Activated CD4-positive, alpha-beta memory T cell treated with anti-CD3 and anti-CD28 coated beads, Interleukin-2, amount 10 ng/mL, durations not matched to agents 7 days and 5 days (primary cell): ENCODE data around the gene PAPSS2. TPM values are rescaled to one million over a fixed set of nuclear protein-coding genes. Genes with fewer than 3 reads are reported as not detected.
"Not testable (repeated sequence)": the region's sequence is repeated elsewhere in the genome, so short reads cannot be mapped to it uniquely, and the experiment has no call there.

ENCODE experiments used
- CTCF ChIA-PET: fragments of 350-600 bp; sonication (Branson Sonifier 250); formaldehyde crosslinking; loops from one replicate; lab custom pipeline; 2021; ENCODE audit warnings: antibody characterized with exemption, inconsistent platforms; lab: Charles Lee
- POLR2A ChIA-PET: fragments of 350-600 bp; sonication (Branson Sonifier 250); formaldehyde crosslinking; loops from one replicate; lab custom pipeline; 2021; ENCODE audit warnings: antibody characterized with exemption; lab: Charles Lee
- DNase-seq: peaks from one replicate; pipeline ENCODE4 v3.0.0-alpha.2; 2020
- H3K27ac Mint-ChIP-seq: one replicate; pipeline ENCODE4 v1.8.0; 2021; ENCODE audit warnings: mild to moderate bottlenecking, mixed read lengths
- H3K27me3 Mint-ChIP-seq: one replicate; pipeline ENCODE4 v1.8.0; 2021; ENCODE audit warnings: mixed read lengths
- H3K36me3 Mint-ChIP-seq: one replicate; pipeline ENCODE4 v1.8.0; 2021; ENCODE audit warnings: low read depth, mixed read lengths
- H3K4me1 Mint-ChIP-seq: one replicate; pipeline ENCODE4 v1.8.0; 2021; ENCODE audit warnings: mixed read lengths
- H3K4me3 Mint-ChIP-seq: one replicate; pipeline ENCODE4 v1.8.0; 2021; ENCODE audit warnings: mild to moderate bottlenecking, mixed read lengths
- H3K9me3 Mint-ChIP-seq: one replicate; pipeline ENCODE4 v1.8.0; 2021; ENCODE audit warnings: mixed read lengths
- total RNA-seq, 2 experiments: library from RNA; stranded (reverse); gene quantifications; one replicate each; pipeline ENCODE4 v1.2.3, GENCODE V29; 2021

PAPSS2 gene
- under 1 TPM in 1 of 2 experiments, not detected in 1; 0.13 TPM for total RNA-seq

GRCh38 chr10:87659571-87660483 is at the start of gene PAPSS2:
Gene PAPSS2, plus strand, starts transcription at chr10:87659878. Its CDS starts 104 bp downstream, at chr10:87659982.
- ChIA-PET POLR2A (no interaction called here), CTCF (no interaction called here)
- Mint-ChIP-seq H3K4me1 (peaks cover 9% of the 10 kb centered on the region), H3K9me3 (no peaks in the 10 kb centered on the region), H3K27me3 (peaks cover 42% of the 10 kb centered on the region), H3K4me3 (peak within 1 kb of the TSS; percentile 56), H3K36me3 (no peaks in the 10 kb centered on the region), H3K27ac (no peak within 1 kb of the TSS)
- DNase-seq: no peak

GRCh38 chr10:87611341-87611740 is 48.3 kb upstream of the PAPSS2 start:
- H3K27ac Mint-ChIP-seq, H3K36me3 Mint-ChIP-seq, H3K27me3 Mint-ChIP-seq, DNase-seq, H3K4me3 Mint-ChIP-seq, H3K4me1 Mint-ChIP-seq, POLR2A ChIA-PET, CTCF ChIA-PET, H3K9me3 Mint-ChIP-seq: not testable (repeated sequence)

GRCh38 chr10:87612115-87612514 is 47.6 kb upstream of the PAPSS2 start:
- H3K4me1 Mint-ChIP-seq: no peaks in the 10 kb centered on the region
- POLR2A ChIA-PET: no interaction called here
- H3K9me3 Mint-ChIP-seq: no peaks in the 10 kb centered on the region
- H3K27me3 Mint-ChIP-seq: peaks cover 9% of the 10 kb centered on the region
- CTCF ChIA-PET: no interaction called here
- no peaks in the 10 kb centered on the region for H3K36me3 Mint-ChIP-seq
- DNase-seq: no peak
- H3K27ac Mint-ChIP-seq: no peak overlapping the region
- H3K4me3 Mint-ChIP-seq: no peak overlapping the region

GRCh38 chr10:87613751-87614150 is 45.9 kb upstream of the PAPSS2 start:
- H3K4me3 Mint-ChIP-seq: no peak overlapping the region
- H3K4me1 Mint-ChIP-seq: no peaks in the 10 kb centered on the region
- H3K36me3 Mint-ChIP-seq: no peaks in the 10 kb centered on the region
- H3K27ac Mint-ChIP-seq: no peak overlapping the region
- ChIA-PET CTCF (no interaction called here), POLR2A (no interaction called here)
- no peak for DNase-seq
- peaks cover 17% of the 10 kb centered on the region for H3K27me3 Mint-ChIP-seq
- no peaks in the 10 kb centered on the region for H3K9me3 Mint-ChIP-seq

GRCh38 chr10:87615856-87616255 is 43.8 kb upstream of the PAPSS2 start:
- CTCF ChIA-PET: no interaction called here
- no peak for DNase-seq
- Mint-ChIP-seq H3K27ac (no peak overlapping the region), H3K27me3 (peaks cover 25% of the 10 kb centered on the region), H3K4me1 (no peaks in the 10 kb centered on the region), H3K9me3 (no peaks in the 10 kb centered on the region), H3K36me3 (no peaks in the 10 kb centered on the region), H3K4me3 (no peak overlapping the region)
- POLR2A ChIA-PET: no interaction called here

- Mint-ChIP-seq H3K27ac (no peak overlapping the region), H3K36me3 (no peaks in the 10 kb centered on the region), H3K27me3 (peaks cover 28% of the 10 kb centered on the region), H3K9me3 (no peaks in the 10 kb centered on the region), H3K4me3 (no peak overlapping the region), H3K4me1 (peaks cover 4% of the 10 kb centered on the region)
- ChIA-PET POLR2A (no interaction called here), CTCF (no interaction called here)
- no peak for DNase-seq
Measured at GRCh38 chr10:87617503-87617902, 42.2 kb upstream of the PAPSS2 start.

GRCh38 chr10:87618566-87619423 is 40.9 kb upstream of the PAPSS2 start:
- no peak for DNase-seq
- ChIA-PET CTCF (no interaction called here), POLR2A (no interaction called here)
- Mint-ChIP-seq H3K9me3 (no peaks in the 10 kb centered on the region), H3K27ac (no peak overlapping the region), H3K36me3 (no peaks in the 10 kb centered on the region), H3K27me3 (peaks cover 30% of the 10 kb centered on the region), H3K4me1 (peaks cover 6% of the 10 kb centered on the region), H3K4me3 (no peak overlapping the region)

GRCh38 chr10:87619705-87620104 is 40.0 kb upstream of the PAPSS2 start:
- Mint-ChIP-seq H3K27me3 (peaks cover 30% of the 10 kb centered on the region), H3K4me3 (no peak overlapping the region), H3K27ac (no peak overlapping the region), H3K4me1 (peaks cover 6% of the 10 kb centered on the region), H3K36me3 (no peaks in the 10 kb centered on the region), H3K9me3 (no peaks in the 10 kb centered on the region)
- CTCF ChIA-PET: no interaction called here
- no peak for DNase-seq
- POLR2A ChIA-PET: no interaction called here

- DNase-seq, H3K27ac Mint-ChIP-seq, H3K4me3 Mint-ChIP-seq, H3K9me3 Mint-ChIP-seq, H3K36me3 Mint-ChIP-seq, CTCF ChIA-PET, H3K4me1 Mint-ChIP-seq: not testable (repeated sequence)
- POLR2A ChIA-PET: interaction anchor here (0.6 kb wide), 1 partner anchor 18 kb away, joined by 3 read pairs; no protein-coding TSS in a partner anchor
- H3K27me3 Mint-ChIP-seq: peaks cover 28% of the 10 kb centered on the region
Measured at GRCh38 chr10:87621440-87621839, 38.2 kb upstream of the PAPSS2 start.

GRCh38 chr10:87622314-87623004 is 37.2 kb upstream of the PAPSS2 start:
- no peak for DNase-seq
- ChIA-PET POLR2A (no interaction called here), CTCF (no interaction called here)
- Mint-ChIP-seq H3K4me1 (peaks cover 6% of the 10 kb centered on the region), H3K4me3 (no peak overlapping the region), H3K36me3 (no peaks in the 10 kb centered on the region), H3K27me3 (peaks cover 23% of the 10 kb centered on the region), H3K9me3 (no peaks in the 10 kb centered on the region), H3K27ac (no peak overlapping the region)

GRCh38 chr10:87623191-87623590 is 36.5 kb upstream of the PAPSS2 start:
- ChIA-PET CTCF (no interaction called here), POLR2A (no interaction called here)
- no peak overlapping the region for H3K4me3 Mint-ChIP-seq
- H3K9me3 Mint-ChIP-seq: no peaks in the 10 kb centered on the region
- H3K36me3 Mint-ChIP-seq: no peaks in the 10 kb centered on the region
- DNase-seq: no peak
- H3K27ac Mint-ChIP-seq: no peak overlapping the region
- H3K27me3 Mint-ChIP-seq: peaks cover 20% of the 10 kb centered on the region
- H3K4me1 Mint-ChIP-seq: peaks cover 6% of the 10 kb centered on the region

- ChIA-PET CTCF (interaction anchor here (0.6 kb wide), 1 partner anchor 922 kb away, joined by 3 read pairs; no protein-coding TSS in a partner anchor), POLR2A (no interaction called here)
- Mint-ChIP-seq H3K27me3 (peaks cover 10% of the 10 kb centered on the region), H3K4me1 (peaks cover 6% of the 10 kb centered on the region), H3K36me3 (no peaks in the 10 kb centered on the region), H3K27ac (no peak overlapping the region), H3K4me3 (no peak overlapping the region), H3K9me3 (no peaks in the 10 kb centered on the region)
- DNase-seq: no peak
Measured at GRCh38 chr10:87625661-87626060, 34.0 kb upstream of the PAPSS2 start.
